GM13977 (cell line): ENCODE results near the gene ANO2.

Experiments used
- DNase-seq: peaks from one replicate; pipeline ENCODE4 v3.0.0; 2012; ENCODE audit warnings: low spot score
- CTCF ChIP-seq: IDR thresholded peaks from 2 replicates; pipeline ENCODE4 v1.5.1; 2012; ENCODE audit warnings: mild to moderate bottlenecking, control low read depth; ENCODE audit not compliant: insufficient read depth; ENCODE audit errors: extremely low read depth, missing control alignments
- in situ Hi-C: fragments of 300-500 bp; cut with MboI; formaldehyde crosslinking; loops from one replicate; pipeline ENCODE4 v1.12.0; 2022; ENCODE audit warnings: low sequenced_read_pairs, low pct_unique_long_range_greater_than_20kb, mixed read lengths, inconsistent platforms; ENCODE audit not compliant: unreplicated experiment

ANO2 gene

GRCh38 chr12:5773550-5773949 lies 171.5 kb downstream of the ANO2 start:
- DNase-seq = no peak
- in situ Hi-C loops = no loop called here
- no peak for TF ChIP-seq CTCF

- no peak for DNase-seq
- in situ Hi-C loops = no loop called here
- no peak for TF ChIP-seq CTCF
Observed at GRCh38 chr12:5771756-5772155, 173.3 kb downstream of the ANO2 start.

GRCh38 chr12:5770727-5771126 lies 174.3 kb downstream of the ANO2 start:
- DNase-seq = no peak
- in situ Hi-C loops = no loop called here
- no peak for TF ChIP-seq CTCF

- in situ Hi-C loops = no loop called here
Observed at GRCh38 chr12:5768581-5769196, 176.4 kb downstream of the ANO2 start.

GRCh38 chr12:5768171-5768570 lies 176.9 kb downstream of the ANO2 start:
- no peak for DNase-seq
- in situ Hi-C loops = no loop called here
- TF ChIP-seq CTCF = no peak

More at GRCh38 chr12:5768581-5769196, 176.4 kb downstream of the ANO2 start:
- TF ChIP-seq CTCF = no peak
- no peak for DNase-seq

- no peak for TF ChIP-seq CTCF
- in situ Hi-C loops = no loop called here
- no peak for DNase-seq
Observed at GRCh38 chr12:5758347-5758746, 186.7 kb downstream of the ANO2 start.

GRCh38 chr12:5756338-5756842 lies 188.7 kb downstream of the ANO2 start:
- DNase-seq = no peak
- in situ Hi-C loops = no loop called here
- no peak for TF ChIP-seq CTCF
